ENCODE data around the gene FKTN. TPM values are rescaled to one million over a fixed set of nuclear protein-coding genes. Genes with fewer than 3 reads are reported as not detected.
"Not testable (repeated sequence)": the region's sequence is repeated elsewhere in the genome, so short reads cannot be mapped to it uniquely, and the experiment has no call there.

Gene FKTN
- total and polyA plus RNA-seq, 7 experiments from 2014 or later, result 1.2 to 15.5 (median 9.3) TPM

DNA sequence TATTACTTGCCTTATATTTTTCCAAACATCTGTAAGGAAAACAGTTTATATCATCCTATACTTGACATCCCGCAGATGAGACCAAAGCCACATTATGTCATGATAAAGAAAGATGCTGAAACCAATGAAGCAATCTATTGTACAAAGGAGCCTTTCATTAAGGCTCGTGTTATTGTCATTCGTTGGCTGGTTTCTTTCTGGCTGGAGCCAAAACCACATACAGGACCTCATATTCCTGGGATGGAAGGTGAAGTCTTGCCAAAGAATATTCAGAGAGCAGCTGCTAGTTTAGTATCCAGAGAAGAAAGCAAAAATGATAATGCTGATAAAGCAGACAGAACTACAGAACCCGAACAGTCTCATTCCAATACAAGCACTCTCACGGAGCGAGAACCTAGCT lies 36.9 kb upstream of the FKTN start:
- CTCF ChIA-PET; H3K27ac ChIP-seq (ENCODE audit: low read depth, low read length); POLR2A ChIA-PET: not testable (repeated sequence)

DNA sequence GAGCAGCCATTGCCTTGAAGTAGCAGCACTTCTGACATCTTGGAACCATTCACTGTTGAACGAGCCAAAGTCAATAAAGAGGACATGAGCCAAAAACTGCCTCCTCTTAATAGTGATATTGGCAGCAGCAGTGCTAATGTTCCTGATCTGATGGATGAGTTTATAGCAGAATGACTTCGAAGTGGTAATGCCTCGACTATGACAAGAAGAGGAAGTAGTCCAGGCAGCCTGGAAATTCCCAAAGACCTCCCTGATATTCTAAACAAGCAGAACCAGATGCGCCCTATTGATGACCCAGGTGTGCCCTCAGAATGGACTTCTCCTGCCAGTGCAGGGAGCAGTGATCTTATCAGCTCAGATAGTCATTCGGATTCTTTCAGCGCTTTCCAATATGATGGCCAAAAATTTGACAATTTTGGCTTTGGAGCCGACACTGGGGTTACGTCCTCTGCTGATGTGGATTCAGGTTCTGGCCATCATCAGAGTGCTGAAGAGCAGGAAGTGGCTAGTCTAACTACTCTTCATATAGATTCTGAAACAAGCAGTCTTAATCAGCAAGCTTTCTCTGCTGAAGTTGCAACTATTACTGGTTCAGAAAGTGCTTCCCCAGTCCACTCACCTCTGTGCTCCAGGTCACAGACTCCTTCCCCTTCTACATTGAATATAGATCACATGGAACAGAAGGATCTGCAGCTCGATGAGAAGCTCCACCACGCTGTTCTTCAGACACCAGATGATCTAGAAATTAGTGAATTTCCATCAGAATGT lies 35.1 kb upstream of the FKTN start:
- H3K9me3 Mint-ChIP-seq; H3K4me1 ChIP-seq (ENCODE audit: control insufficient read depth in 2 of 2, insufficient read depth in 2 of 2, low read length in 2 of 2); H3K27me3 Mint-ChIP-seq; H3K4me3 Mint-ChIP-seq; POLR2A ChIA-PET; H3K27me3 ChIP-seq (ENCODE audit: control insufficient read depth in 2 of 2, insufficient read depth in 2 of 2, low read length in 2 of 2); H3K36me3 ChIP-seq (ENCODE audit: control insufficient read depth in 2 of 3, insufficient read depth in 3 of 3, low read length in 3 of 3); intact Hi-C loops (cut with micrococcal nuclease); DNase-seq; H3K27ac Mint-ChIP-seq; ATAC-seq; H3K9me3 ChIP-seq (ENCODE audit: control insufficient read depth in 2 of 3, low read length in 3 of 3); H3K4me1 Mint-ChIP-seq; H3K4me3 ChIP-seq (ENCODE audit: low read length); CTCF ChIA-PET; H3K27ac ChIP-seq (ENCODE audit: low read depth, low read length); H3K36me3 Mint-ChIP-seq: not testable (repeated sequence)

More for the DNA sequence above, 36.9 kb upstream of the FKTN start:
- H3K4me3 Mint-ChIP-seq; H3K36me3 ChIP-seq (ENCODE audit: control insufficient read depth in 2 of 3, insufficient read depth in 3 of 3, low read length in 3 of 3); DNase-seq; H3K4me3 ChIP-seq (ENCODE audit: low read length); intact Hi-C loops (cut with micrococcal nuclease); H3K27me3 ChIP-seq (ENCODE audit: control insufficient read depth in 2 of 2, insufficient read depth in 2 of 2, low read length in 2 of 2); H3K4me1 Mint-ChIP-seq; H3K27ac Mint-ChIP-seq; H3K4me1 ChIP-seq (ENCODE audit: control insufficient read depth in 2 of 2, insufficient read depth in 2 of 2, low read length in 2 of 2); H3K9me3 ChIP-seq (ENCODE audit: control insufficient read depth in 2 of 3, low read length in 3 of 3); H3K36me3 Mint-ChIP-seq; H3K9me3 Mint-ChIP-seq; ATAC-seq; H3K27me3 Mint-ChIP-seq: not testable (repeated sequence)

DNA sequence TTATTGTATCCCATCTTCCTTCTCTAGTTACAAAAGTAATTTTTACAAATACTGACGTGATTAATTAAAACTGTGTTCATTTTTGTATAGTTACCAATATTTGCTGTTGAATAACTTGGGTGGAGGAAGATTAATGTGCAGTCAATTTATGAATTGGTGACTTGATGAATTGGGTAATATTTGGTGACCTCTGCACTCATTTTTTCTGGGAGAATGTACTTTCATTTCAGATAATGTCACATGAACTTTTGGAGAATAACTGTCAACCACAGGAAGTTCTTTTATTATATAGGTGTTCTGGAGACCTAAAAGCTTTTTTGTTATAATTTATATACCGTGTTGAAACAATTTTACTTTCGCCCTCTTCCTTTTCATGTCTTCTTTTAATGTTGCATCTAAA lies 26.4 kb upstream of the FKTN start:
- CTCF ChIA-PET, result no interaction called here
- Mint-ChIP-seq H3K36me3 (peaks cover 0 to 9% (median 0%) of the 10 kb centered on the region in 5 donors), H3K9me3 (peaks cover 0 to 10% (median 2%) of the 10 kb centered on the region in 11 donors), H3K4me1 (peaks cover 0 to 14% (median 4%) of the 10 kb centered on the region in 7 donors), H3K27ac (no peak overlapping the region), H3K4me3 (no peak overlapping the region), H3K27me3 (peaks cover 0 to 8% (median 0%) of the 10 kb centered on the region in 5 donors)
- ATAC-seq (no peak), DNase-seq (no peak)
- Histone ChIP-seq H3K9me3 (ENCODE audit: control insufficient read depth in 2 of 3, low read length in 3 of 3) (no peaks in the 10 kb centered on the region), H3K27me3 (ENCODE audit: control insufficient read depth in 2 of 2, insufficient read depth in 2 of 2, low read length in 2 of 2) (no peaks in the 10 kb centered on the region), H3K4me3 (ENCODE audit: low read length) (no peak overlapping the region), H3K27ac (ENCODE audit: low read depth, low read length) (no peak overlapping the region), H3K36me3 (ENCODE audit: control insufficient read depth in 2 of 3, insufficient read depth in 3 of 3, low read length in 3 of 3) (no peaks in the 10 kb centered on the region), H3K4me1 (ENCODE audit: control insufficient read depth in 2 of 2, insufficient read depth in 2 of 2, low read length in 2 of 2) (no peaks in the 10 kb centered on the region)
- intact Hi-C loops (cut with micrococcal nuclease), result no loop called here
- POLR2A ChIA-PET, result no interaction called here

DNA sequence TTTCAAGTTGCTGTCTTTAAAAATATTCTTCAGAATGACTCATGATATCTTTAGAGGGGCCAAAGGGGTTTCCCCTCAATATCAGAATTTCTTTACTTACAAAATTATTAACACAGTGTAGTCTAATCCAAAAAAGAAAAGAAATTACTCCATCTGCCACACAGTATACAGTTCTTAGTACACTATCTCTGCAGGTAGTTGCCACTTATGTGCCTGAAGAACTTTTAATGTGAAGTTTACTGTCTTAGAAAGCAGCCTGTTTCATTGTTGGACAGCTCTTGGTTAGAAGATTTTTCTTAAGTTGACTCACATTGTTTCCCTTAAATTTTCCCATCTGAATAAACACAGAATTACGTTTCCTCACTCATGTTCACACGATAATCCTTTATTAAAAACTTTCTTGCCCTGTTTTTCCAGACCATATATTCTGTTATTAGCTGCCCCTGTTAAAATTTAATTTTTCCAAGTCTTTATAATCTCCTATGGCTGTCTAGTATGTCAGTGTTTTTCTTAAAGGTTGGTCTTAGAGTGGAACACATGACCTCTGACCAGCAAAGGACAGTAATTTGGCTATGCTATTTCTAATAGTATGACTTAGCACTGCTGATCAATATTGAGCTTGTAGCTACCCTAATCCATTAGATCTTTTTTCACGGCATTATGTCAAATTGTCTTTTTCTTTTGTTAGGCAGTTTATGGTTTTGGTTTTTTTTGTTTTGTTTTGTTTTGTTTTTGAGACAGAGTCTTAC lies 21.8 kb upstream of the FKTN start:
- Mint-ChIP-seq H3K27ac (no peak overlapping the region), H3K9me3 (no peaks in the 10 kb centered on the region), H3K27me3 (no peaks in the 10 kb centered on the region), H3K36me3 (peaks cover 0 to 7% (median 0%) of the 10 kb centered on the region in 5 donors), H3K4me3 (no peak overlapping the region), H3K4me1 (peaks cover 0 to 13% (median 4%) of the 10 kb centered on the region in 7 donors)
- no peak for DNase-seq
- no peaks in the 10 kb centered on the region for H3K4me1 ChIP-seq (ENCODE audit: control insufficient read depth in 2 of 2, insufficient read depth in 2 of 2, low read length in 2 of 2)
- no peaks in the 10 kb centered on the region for H3K27me3 ChIP-seq (ENCODE audit: control insufficient read depth in 2 of 2, insufficient read depth in 2 of 2, low read length in 2 of 2)
- no peak overlapping the region for H3K4me3 ChIP-seq (ENCODE audit: low read length)
- no peak for ATAC-seq
- intact Hi-C loops (cut with micrococcal nuclease), result no loop called here
- no peaks in the 10 kb centered on the region for H3K36me3 ChIP-seq (ENCODE audit: control insufficient read depth in 2 of 3, insufficient read depth in 3 of 3, low read length in 3 of 3)
- ChIA-PET POLR2A (no interaction called here), CTCF (no interaction called here)
- H3K9me3 ChIP-seq (ENCODE audit: control insufficient read depth in 2 of 3, low read length in 3 of 3), result no peaks in the 10 kb centered on the region
- no peak overlapping the region for H3K27ac ChIP-seq (ENCODE audit: low read depth, low read length)

DNA sequence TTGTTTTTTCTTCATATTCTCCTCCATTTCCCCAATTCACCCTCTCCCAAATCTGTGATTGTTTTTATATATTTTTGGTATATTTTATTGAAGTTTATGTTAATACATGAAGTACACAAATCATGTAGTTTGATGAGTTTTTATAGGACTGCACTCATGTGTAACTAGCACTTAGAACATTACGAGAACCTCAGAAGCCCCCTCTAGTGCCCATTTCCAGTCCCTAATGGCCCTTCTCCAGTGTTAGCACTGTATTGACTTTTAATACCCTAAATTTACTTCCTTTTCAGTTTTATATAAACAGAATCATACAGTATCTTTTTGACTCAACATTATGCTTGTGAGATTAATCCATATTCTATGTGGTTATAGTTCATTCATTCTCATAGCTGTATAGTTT lies 18.5 kb upstream of the FKTN start:
- no peak for DNase-seq
- H3K4me3 Mint-ChIP-seq, result no peak overlapping the region
- H3K9me3 Mint-ChIP-seq, result peaks cover 0 to 2% (median 0%) of the 10 kb centered on the region in 11 donors
- no peak overlapping the region for H3K27ac Mint-ChIP-seq
- Histone ChIP-seq H3K36me3 (ENCODE audit: control insufficient read depth in 2 of 3, insufficient read depth in 3 of 3, low read length in 3 of 3) (no peaks in the 10 kb centered on the region), H3K4me3 (ENCODE audit: low read length) (no peak overlapping the region), H3K27ac (ENCODE audit: low read depth, low read length) (no peak overlapping the region), H3K9me3 (ENCODE audit: control insufficient read depth in 2 of 3, low read length in 3 of 3) (no peaks in the 10 kb centered on the region), H3K27me3 (ENCODE audit: control insufficient read depth in 2 of 2, insufficient read depth in 2 of 2, low read length in 2 of 2) (no peaks in the 10 kb centered on the region), H3K4me1 (ENCODE audit: control insufficient read depth in 2 of 2, insufficient read depth in 2 of 2, low read length in 2 of 2) (no peaks in the 10 kb centered on the region)
- H3K4me1 Mint-ChIP-seq, result peaks cover 0 to 3% (median 0%) of the 10 kb centered on the region in 7 donors
- intact Hi-C loops (cut with micrococcal nuclease), result no loop called here
- POLR2A ChIA-PET, result no interaction called here
- ATAC-seq, result no peak
- peaks cover 0 to 9% (median 0%) of the 10 kb centered on the region in 5 donors for H3K36me3 Mint-ChIP-seq
- CTCF ChIA-PET, result no interaction called here
- no peaks in the 10 kb centered on the region for H3K27me3 Mint-ChIP-seq

DNA sequence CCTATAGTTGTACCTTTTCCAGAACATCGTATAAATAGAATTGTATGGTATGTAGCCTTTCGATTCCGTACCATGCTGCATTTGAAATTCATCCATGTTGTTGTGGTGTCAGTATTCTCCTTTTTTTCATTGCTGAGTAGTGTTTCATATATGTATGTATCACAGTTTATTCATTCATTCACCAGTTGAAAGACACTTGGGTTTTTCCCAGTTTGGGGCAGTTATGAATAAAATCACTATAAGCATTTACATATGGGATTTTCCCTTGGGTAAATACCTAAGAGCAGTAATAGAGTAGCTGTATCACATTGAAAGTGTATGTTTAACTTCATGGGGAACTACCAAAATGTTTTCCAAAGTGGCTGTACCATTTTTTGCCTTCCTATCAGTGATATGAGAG lies 16.1 kb upstream of the FKTN start:
- Mint-ChIP-seq H3K9me3 (peaks cover 0 to 2% (median 0%) of the 10 kb centered on the region in 11 donors), H3K4me1 (peaks cover 0 to 3% (median 0%) of the 10 kb centered on the region in 7 donors), H3K4me3 (no peak overlapping the region), H3K27me3 (no peaks in the 10 kb centered on the region), H3K36me3 (peaks cover 0 to 5% (median 0%) of the 10 kb centered on the region in 5 donors), H3K27ac (no peak overlapping the region)
- Histone ChIP-seq H3K27ac (ENCODE audit: low read depth, low read length) (no peak overlapping the region), H3K4me3 (ENCODE audit: low read length) (no peak overlapping the region), H3K36me3 (ENCODE audit: control insufficient read depth in 2 of 3, insufficient read depth in 3 of 3, low read length in 3 of 3) (no peaks in the 10 kb centered on the region), H3K9me3 (ENCODE audit: control insufficient read depth in 2 of 3, low read length in 3 of 3) (no peaks in the 10 kb centered on the region), H3K4me1 (ENCODE audit: control insufficient read depth in 2 of 2, insufficient read depth in 2 of 2, low read length in 2 of 2) (no peaks in the 10 kb centered on the region), H3K27me3 (ENCODE audit: control insufficient read depth in 2 of 2, insufficient read depth in 2 of 2, low read length in 2 of 2) (no peaks in the 10 kb centered on the region)
- CTCF ChIA-PET, result no interaction called here
- POLR2A ChIA-PET, result no interaction called here
- intact Hi-C loops (cut with micrococcal nuclease), result no loop called here
- ATAC-seq (no peak), DNase-seq (no peak)

All from naive thymus-derived CD4-positive, alpha-beta T cell (primary cell).